Tibial nerve (tissue), 4 donors: Measurements from ENCODE around the gene RXYLT1.

Source experiments
- CTCF ChIP-seq, 5 experiments: fragments of 200-600 bp in 3 of 5; fragments of 450-650 bp in 2 of 5; sonication (generic) in 3 of 5; IDR thresholded peaks; one replicate each; pipeline ENCODE4 v1.5.1; 2016 to 2019; ENCODE audit warnings: antibody characterized with exemption in 5 of 5, mild to moderate bottlenecking in 3 of 5, moderate library complexity in 2 of 5
- EP300 ChIP-seq, 2 donors: sonication (generic); formaldehyde crosslinking; IDR thresholded peaks; one replicate each; pipeline ENCODE4 v1.6.1; 2017; ENCODE audit warnings: antibody characterized with exemption in 2 of 2, mild to moderate bottlenecking in 1 of 2
- POLR2A ChIP-seq, 2 donors: fragments of 450-650 bp; IDR thresholded peaks; one replicate each; pipeline ENCODE4 v1.6.1; 2017; ENCODE audit warnings: antibody characterized with exemption in 2 of 2, mild to moderate bottlenecking in 2 of 2, moderate library complexity in 2 of 2

- TF ChIP-seq CTCF (IDR thresholded peaks at IDR 0.05) (no peak), POLR2A (IDR thresholded peaks at IDR 0.05) (no peak), EP300 (IDR thresholded peaks at IDR 0.05) (no peak)
Measured at GRCh38 chr12:63849106-63849620, 69.5 kb downstream of the RXYLT1 start.
